HG03175 (cell line): ENCODE measurements around the gene SIGLEC8.

Experiments
- ATAC-seq: cut with Tn5 transposase; IDR thresholded peaks from one replicate; pipeline ENCODE4 v1.9.1; 2021; ENCODE audit warnings: mild to moderate bottlenecking, moderate library complexity; ENCODE audit not compliant: unreplicated experiment

The SIGLEC8 gene

GRCh38 chr19:51407511-51408131, 50.6 kb downstream of the SIGLEC8 start:
- ATAC-seq: no peak

GRCh38 chr19:51402117-51402516, 56.1 kb downstream of the SIGLEC8 start:
- no peak for ATAC-seq
